HepG2 (cell line): ENCODE measurements around the gene ANO4. TPM values are rescaled to one million over a fixed set of nuclear protein-coding genes. Genes with fewer than 3 reads are reported as not detected.
"Not testable (repeated sequence)": the region's sequence is repeated elsewhere in the genome, so short reads cannot be mapped to it uniquely, and the experiment has no call there.

ENCODE experiments used
- ATAC-seq: fragments of 200-7000 bp; cut with Tn5 transposase; 3 replicates; pipeline ENCODE4 v1.9.1; 2020; ENCODE audit warnings: mild to moderate bottlenecking, moderate library complexity
- BruUV-seq: library from RNA; stranded (reverse); fragments of 400-500 nt; replicated peaks from 2 replicates; lab custom pipeline; 2021; lab: Mats Ljungman, UMichigan
- CTCF ChIA-PET: fragments of 300-600 bp; formaldehyde crosslinking; extraction: SDS; loops from one replicate; lab custom pipeline; 2021; ENCODE audit warnings: low total read pairs, inconsistent platforms, low intra/inter-chr PET ratio; lab: Yijun Ruan, JAX
- POLR2A ChIA-PET: fragments of 350-600 bp; sonication (Branson Sonifier 250); formaldehyde crosslinking; loops from one replicate; lab custom pipeline; 2020; ENCODE audit warnings: antibody characterized with exemption, inconsistent platforms; lab: Yijun Ruan, JAX
- DNase-seq: peaks from one replicate; pipeline ENCODE4 v3.0.0-alpha.2; 2015; ENCODE audit warnings: low spot score
- FAIRE-seq: peaks from 3 replicates; lab custom pipeline; 2011; peaks lifted over from hg19 to GRCh38; lab: Jason Lieb, UNC
- H2AFZ ChIP-seq: one replicate; pipeline ENCODE4 v1.6.1; 2011; ENCODE audit warnings: low read length, inconsistent platforms
- H3K27ac ChIP-seq: fragments of 300-600 bp; 3 replicates; pipeline ENCODE4 v1.8.0; 2011; ENCODE audit warnings: mixed run types, mild to moderate bottlenecking, mixed read lengths, low read length, inconsistent platforms; ENCODE audit not compliant: insufficient read depth; ENCODE audit errors: extremely low read length
- H3K27me3 ChIP-seq, 2 experiments: fragments of 200-600 bp in 1 of 2; 2 replicates in 1 of 2; 3 replicates in 1 of 2; pipeline versions ENCODE4 v1.6.0 to v1.8.0; 2011; ENCODE audit warnings: low read length in 2 of 2, mild to moderate bottlenecking in 2 of 2, moderate library complexity in 2 of 2, inconsistent platforms in 1 of 2; ENCODE audit not compliant: insufficient read depth in 2 of 2, control insufficient read depth in 1 of 2
- H3K36me3 ChIP-seq, 2 experiments: fragments of 200-600 bp in 1 of 2; replicated peaks in 1 of 2; 2 replicates in 1 of 2; 3 replicates in 1 of 2; pipeline versions ENCODE4 v1.5.1 to v1.8.0; 2011; ENCODE audit warnings: low read length in 2 of 2, inconsistent platforms in 1 of 2; ENCODE audit not compliant: insufficient read depth in 2 of 2, control insufficient read depth in 1 of 2
- H3K4me1 ChIP-seq: 2 replicates; pipeline ENCODE4 v1.5.1; 2012; ENCODE audit warnings: low read length, inconsistent platforms; ENCODE audit not compliant: insufficient read depth
- H3K4me2 ChIP-seq: 2 replicates; pipeline ENCODE4 v1.6.0; 2011; ENCODE audit warnings: low read depth, low read length, inconsistent platforms
- H3K4me3 ChIP-seq, 3 experiments: fragments of 200-600 bp in 1 of 3; sonication (generic), shearing (Covaris generic) in 1 of 3; replicated peaks in 1 of 3; 2 replicates each; pipeline ENCODE4 v1.5.1; 2011 to 2016; ENCODE audit warnings: low read length in 3 of 3, inconsistent platforms in 2 of 3, low read depth in 2 of 3, mild to moderate bottlenecking in 2 of 3, control low read depth in 1 of 3, mixed read lengths in 1 of 3; ENCODE audit not compliant: insufficient read depth in 1 of 3
- H3K79me2 ChIP-seq: one replicate; pipeline ENCODE4 v1.6.1; 2011; ENCODE audit warnings: low read length, inconsistent platforms; ENCODE audit not compliant: insufficient read depth
- H3K9ac ChIP-seq: 2 replicates; pipeline ENCODE4 v1.6.0; 2011; ENCODE audit warnings: mild to moderate bottlenecking, low read depth, low read length, inconsistent platforms; ENCODE audit not compliant: insufficient read depth
- H3K9me3 ChIP-seq: 2 replicates; pipeline ENCODE4 v1.5.1; 2012; ENCODE audit warnings: mild to moderate bottlenecking, low read length
- H4K20me1 ChIP-seq: 2 replicates; pipeline ENCODE4 v1.6.0; 2011; ENCODE audit warnings: inconsistent platforms, mild to moderate bottlenecking, low read length, moderate library complexity; ENCODE audit not compliant: insufficient read depth
- AKNA ChIP-seq: sonication (generic); formaldehyde crosslinking; IDR thresholded peaks from 2 replicates; pipeline ENCODE4 v1.4.0; 2020; ENCODE audit warnings: missing genetic modification reagents, borderline replicate concordance
- CCAR2 ChIP-seq: fragments of 200-400 bp; formaldehyde crosslinking; optimal IDR thresholded peaks from 2 replicates; pipeline ENCODE3; 2018; ENCODE audit warnings: low read depth, mild to moderate bottlenecking, low read length, moderate library complexity
- FOXA1 ChIP-seq, 2 experiments: fragments of 450-650 bp in 1 of 2; sonication (generic) in 1 of 2; formaldehyde crosslinking in 1 of 2; IDR thresholded peaks; 2 replicates each; pipeline versions ENCODE4 v1.4.0 to v1.6.1; 2016 to 2020; ENCODE audit warnings: missing genetic modification reagents in 1 of 2
- HNRNPL ChIP-seq: fragments of 200-400 bp; formaldehyde crosslinking; IDR thresholded peaks from 2 replicates; pipeline ENCODE4 v1.6.1; 2017; ENCODE audit warnings: mild to moderate bottlenecking, low read depth, low read length
- MBNL3 ChIP-seq: fragments of 250-450 bp; sonication (Bioruptor Pico); conservative IDR thresholded peaks from 2 replicates; pipeline ENCODE4 v1.8.0; 2022; ENCODE audit warnings: mild to moderate bottlenecking, inconsistent platforms
- ONECUT2 ChIP-seq: sonication (generic); formaldehyde crosslinking; IDR thresholded peaks from 2 replicates; pipeline ENCODE4 v1.4.0; 2020; ENCODE audit warnings: missing genetic modification reagents
- PHF20 ChIP-seq: sonication (generic); formaldehyde crosslinking; IDR thresholded peaks from 2 replicates; pipeline ENCODE4 v1.5.0; 2020; ENCODE audit warnings: mild to moderate bottlenecking, missing genetic modification reagents
- PPARG ChIP-seq: conservative IDR thresholded peaks from 2 replicates; pipeline ENCODE4 v1.6.1; 2016; ENCODE audit warnings: missing biosample characterization, missing genetic modification reagents
- RNF2 ChIP-seq: fragments of 450-650 bp; conservative IDR thresholded peaks from 2 replicates; pipeline ENCODE4 v1.6.1; 2016; ENCODE audit warnings: low read depth
- TAF15 ChIP-seq: fragments of 200-400 bp; formaldehyde crosslinking; IDR thresholded peaks from one replicate; pipeline ENCODE4 v1.6.1; 2018; ENCODE audit warnings: mild to moderate bottlenecking, low read depth, low read length; ENCODE audit not compliant: poor library complexity, severe bottlenecking
- ZFP37 ChIP-seq: sonication (generic); formaldehyde crosslinking; IDR thresholded peaks from 2 replicates; pipeline ENCODE4 v1.4.0; 2020; ENCODE audit warnings: missing genetic modification reagents, borderline replicate concordance
- ZNF224 ChIP-seq: sonication (generic); formaldehyde crosslinking; IDR thresholded peaks from 2 replicates; pipeline ENCODE4 v1.5.0; 2020; ENCODE audit warnings: mild to moderate bottlenecking, missing genetic modification reagents
- ZNF557 ChIP-seq: sonication (generic); formaldehyde crosslinking; IDR thresholded peaks from 2 replicates; pipeline ENCODE4 v1.4.0; 2020; ENCODE audit warnings: missing genetic modification reagents
- ZNF572 ChIP-seq: sonication (generic); formaldehyde crosslinking; IDR thresholded peaks from 2 replicates; pipeline ENCODE4 v1.5.1; 2020; ENCODE audit warnings: mild to moderate bottlenecking, missing genetic modification reagents
- WGBS: methylation state at CpG from one replicate; pipeline ENCODE4 v1.1.6; 2017; ENCODE audit warnings: low lambda C conversion rate; 5-methylcytosine and 5-hydroxymethylcytosine counted together
- in situ Hi-C: cut with HindIII; loops from 2 replicates; pipeline ENCODE4 v1.10.0; 2017; ENCODE audit warnings: low pct_unique_long_range_greater_than_20kb; ENCODE audit not compliant: extremely low pct_ligation_motif_present
- intact Hi-C: fragments of 100-400 bp; cut with micrococcal nuclease; formaldehyde crosslinking; loops from one replicate; pipeline ENCODE4 v1.10.0; 2022; ENCODE audit not compliant: unreplicated experiment
- polyA plus RNA-seq, 8 experiments: library from polyadenylated mRNA; depleted of rRNA in 3 of 8; stranded (reverse) in 7 of 8; unstranded in 1 of 8; fragments of >200 nt; fragmentation: Illumina TruSeq in 4 of 8; extraction: Trizol in 4 of 8; gene quantifications; 2 replicates each; pipeline versions ENCODE4 v1.2.1 to v1.2.3, GENCODE V29; 2011 to 2016; ENCODE audit warnings: low read depth in 4 of 8, missing spikeins in 1 of 8, mixed read lengths in 1 of 8; ENCODE audit not compliant: insufficient read depth in 1 of 8
- total RNA-seq, 5 experiments: library from RNA; depleted of rRNA; stranded (reverse); fragments of >200 nt; fragmentation: Illumina TruSeq; extraction: Trizol; gene quantifications; 2 replicates each; pipeline ENCODE4 v1.2.3, GENCODE V29; 2016; ENCODE audit warnings: low read depth in 1 of 5
- TF ChIP-seq, protein P1 (sequence below): fragments of 450-650 bp; IDR thresholded peaks from 2 replicates; pipeline ENCODE4 v1.6.1; 2016

ANO4 gene
- total and polyA plus RNA-seq, 2 of the 13 experiments (the other 11 are each of a cell fraction or from before 2014, with no cell fraction given), result not detected

GRCh38 chr12:100932571-100932970 lies 138.0 kb downstream of the ANO4 start:
- Histone ChIP-seq H3K27ac (no peak overlapping the region), H3K4me3 (no peak overlapping the region), H3K36me3 (no peaks in the 10 kb centered on the region), H3K9ac (no peak overlapping the region), H3K79me2 (no peaks in the 10 kb centered on the region), H3K4me2 (no peak overlapping the region), H3K4me1 (no peaks in the 10 kb centered on the region), H3K27me3 (no peaks in the 10 kb centered on the region), H4K20me1 (no peaks in the 10 kb centered on the region), H2AFZ (no peak overlapping the region), H3K9me3 (no peaks in the 10 kb centered on the region)
- TF ChIP-seq PPARG (CRISPR knock-in tag) (no peak), ZNF572 (CRISPR knock-in tag) (no peak), AKNA (CRISPR knock-in tag) (no peak), PHF20 (CRISPR knock-in tag) (no peak), ZNF224 (CRISPR knock-in tag) (no peak), FOXA1 (IDR thresholded peaks at IDR 0.05) (no peak), FOXA1 (CRISPR knock-in tag; IDR thresholded peaks at IDR 0.05) (no peak), TAF15 (no peak), ZFP37 (CRISPR knock-in tag) (no peak), ZNF557 (CRISPR knock-in tag) (no peak), HNRNPL (no peak), MBNL3 (no peak), ONECUT2 (CRISPR knock-in tag) (no peak), RNF2 (no peak), CCAR2 (no peak)
- TF ChIP-seq, protein P1, sequence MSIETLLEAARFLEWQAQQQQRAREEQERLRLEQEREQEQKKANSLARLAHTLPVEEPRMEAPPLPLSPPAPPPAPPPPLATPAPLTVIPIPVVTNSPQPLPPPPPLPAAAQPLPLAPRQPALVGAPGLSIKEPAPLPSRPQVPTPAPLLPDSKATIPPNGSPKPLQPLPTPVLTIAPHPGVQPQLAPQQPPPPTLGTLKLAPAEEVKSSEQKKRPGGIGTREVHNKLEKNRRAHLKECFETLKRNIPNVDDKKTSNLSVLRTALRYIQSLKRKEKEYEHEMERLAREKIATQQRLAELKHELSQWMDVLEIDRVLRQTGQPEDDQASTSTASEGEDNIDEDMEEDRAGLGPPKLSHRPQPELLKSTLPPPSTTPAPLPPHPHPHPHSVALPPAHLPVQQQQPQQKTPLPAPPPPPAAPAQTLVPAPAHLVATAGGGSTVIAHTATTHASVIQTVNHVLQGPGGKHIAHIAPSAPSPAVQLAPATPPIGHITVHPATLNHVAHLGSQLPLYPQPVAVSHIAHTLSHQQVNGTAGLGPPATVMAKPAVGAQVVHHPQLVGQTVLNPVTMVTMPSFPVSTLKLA, result no peak
- intact Hi-C loops, result no loop called here
- WGBS, result 0% methylated on average over 2 of the region's 2 CpGs
- FAIRE-seq (no peak), ATAC-seq (no peak), DNase-seq (no peak)
- no TSS peak for BruUV-seq
- ChIA-PET POLR2A (no interaction called here), CTCF (no interaction called here)
- in situ Hi-C loops, result no loop called here

DNA sequence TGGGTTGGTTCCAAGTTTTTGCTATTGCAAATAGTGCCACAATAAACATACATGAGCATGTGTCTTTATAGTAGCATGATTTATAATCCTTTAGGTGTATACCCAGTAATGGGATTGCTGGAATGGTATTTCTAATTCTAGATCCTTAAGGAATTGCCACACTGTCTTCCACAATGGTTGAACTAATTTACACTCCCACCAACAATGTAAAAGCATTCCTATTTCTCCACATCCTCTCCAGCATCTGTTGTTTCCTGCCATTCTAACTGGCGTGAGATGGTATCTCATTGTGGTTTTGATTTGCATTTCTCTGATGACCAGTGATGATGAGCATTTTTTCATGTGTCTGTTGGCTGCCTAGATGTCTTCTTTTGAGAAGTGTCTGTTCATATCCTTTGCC lies 139.0 kb downstream of the ANO4 start:
- DNase-seq, intact Hi-C loops, H2AFZ ChIP-seq, H3K27me3 ChIP-seq, POLR2A ChIA-PET, FAIRE-seq, H3K4me1 ChIP-seq, H3K9me3 ChIP-seq, H3K36me3 ChIP-seq, H3K79me2 ChIP-seq, CTCF ChIA-PET, H3K9ac ChIP-seq, ATAC-seq, H3K4me2 ChIP-seq, H4K20me1 ChIP-seq, H3K4me3 ChIP-seq, H3K27ac ChIP-seq, in situ Hi-C loops, BruUV-seq: not testable (repeated sequence)
- 88% methylated on average over 1 of the region's 1 CpG for WGBS
